Cerebellar cortex (tissue), 1 donor: ENCODE data around the gene KRT27.
A peak's percentile ranks its signal among the peaks of the same experiment; 100 is the strongest.

Experiments used
- DNase-seq: peaks from one replicate; pipeline ENCODE4 v3.0.0-alpha.2; 2015; ENCODE audit warnings: low spot score

The KRT27 gene

GRCh38 chr17:40809721-40810421, 27.5 kb upstream of the KRT27 start:
- DNase-seq, result no peak

GRCh38 chr17:40806131-40806530, 23.8 kb upstream of the KRT27 start:
- DNase-seq, result no peak

- peak; percentile 77 for DNase-seq
Measured at GRCh38 chr17:40803617-40804082, 21.3 kb upstream of the KRT27 start.

GRCh38 chr17:40801157-40801556, 18.8 kb upstream of the KRT27 start:
- DNase-seq, result no peak

- DNase-seq, result no peak
Measured at GRCh38 chr17:40800381-40800780, 18.0 kb upstream of the KRT27 start.

GRCh38 chr17:40799859-40800258, 17.5 kb upstream of the KRT27 start, which contains the start of gene KRT28:
TSS of gene KRT28 (minus strand) at chr17:40799959. CDS start at chr17:40799893, 66 bp downstream.
- no peak for DNase-seq

- no peak for DNase-seq
Measured at GRCh38 chr17:40796846-40797245, 14.5 kb upstream of the KRT27 start.

- no peak for DNase-seq
Measured at GRCh38 chr17:40795019-40795667, 12.8 kb upstream of the KRT27 start.

GRCh38 chr17:40794466-40794865, 12.1 kb upstream of the KRT27 start:
- DNase-seq, result no peak

GRCh38 chr17:40793832-40794231, 11.5 kb upstream of the KRT27 start:
- DNase-seq, result no peak

- DNase-seq, result peak; percentile 55
Measured at GRCh38 chr17:40791787-40792436, 9.6 kb upstream of the KRT27 start.

GRCh38 chr17:40791111-40791510, 8.8 kb upstream of the KRT27 start:
- DNase-seq, result no peak

- DNase-seq, result no peak
Measured at GRCh38 chr17:40779181-40779909, 3.0 kb downstream of the KRT27 start.

GRCh38 chr17:40778461-40778860, 3.9 kb downstream of the KRT27 start:
- no peak for DNase-seq

GRCh38 chr17:40777971-40778370, 4.4 kb downstream of the KRT27 start:
- no peak for DNase-seq

- no peak for DNase-seq
Measured at GRCh38 chr17:40777459-40777858, 4.9 kb downstream of the KRT27 start.

GRCh38 chr17:40775945-40776344, 6.4 kb downstream of the KRT27 start:
- DNase-seq, result no peak

- DNase-seq, result no peak
Measured at GRCh38 chr17:40772101-40772500, 10.2 kb downstream of the KRT27 start, which contains the start of gene KRT26. TSS of gene KRT26 (minus strand) at chr17:40772201. CDS start at chr17:40772113, 88 bp downstream.

GRCh38 chr17:40765657-40766056, 16.7 kb downstream of the KRT27 start:
- no peak for DNase-seq

- DNase-seq, result no peak
Measured at GRCh38 chr17:40763752-40764151, 18.6 kb downstream of the KRT27 start.

GRCh38 chr17:40760105-40761016, 22.0 kb downstream of the KRT27 start:
- no peak for DNase-seq
